A673 (cell line): ENCODE results near the gene SLC66A3.

Experiments used
- EZH2 ChIP-seq: fragments of 200-600 bp; sonication (generic); IDR thresholded peaks from 2 replicates; pipeline ENCODE4 v1.6.1; 2017; ENCODE audit warnings: borderline replicate concordance, low read depth, mild to moderate bottlenecking, mixed read lengths, antibody characterized with exemption, low read length; ENCODE audit not compliant: poor library complexity, severe bottlenecking
- TF ChIP-seq, protein P1 (sequence below): fragments of 300-800, 200-600 bp; sonication (generic); conservative IDR thresholded peaks from 2 replicates; pipeline ENCODE4 v1.5.1; 2017; ENCODE audit warnings: low read depth, mild to moderate bottlenecking, antibody characterized with exemption, low read length, moderate library complexity, mixed read lengths

DNA sequence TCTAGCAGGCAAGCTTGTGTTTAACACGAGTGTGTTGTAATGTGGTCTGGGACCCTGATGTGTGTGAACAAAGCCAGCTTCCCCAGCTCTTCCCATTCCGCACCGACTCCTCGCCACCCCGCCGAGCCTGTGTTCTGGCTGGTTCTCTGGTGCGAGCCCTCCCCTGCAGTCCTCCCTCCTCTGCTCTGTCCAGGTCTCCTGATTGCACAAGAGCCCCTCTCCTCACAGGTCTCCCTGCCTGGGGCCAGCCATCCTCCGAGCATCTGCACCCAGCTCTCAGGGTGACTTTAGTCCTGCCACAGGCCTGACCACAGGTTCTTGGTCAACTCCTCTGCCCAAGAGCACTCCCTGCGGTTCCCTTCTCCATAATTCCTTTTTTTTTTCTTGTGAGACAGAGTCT, 13.2 kb downstream of the SLC66A3 start:
- TF ChIP-seq, protein P1, sequence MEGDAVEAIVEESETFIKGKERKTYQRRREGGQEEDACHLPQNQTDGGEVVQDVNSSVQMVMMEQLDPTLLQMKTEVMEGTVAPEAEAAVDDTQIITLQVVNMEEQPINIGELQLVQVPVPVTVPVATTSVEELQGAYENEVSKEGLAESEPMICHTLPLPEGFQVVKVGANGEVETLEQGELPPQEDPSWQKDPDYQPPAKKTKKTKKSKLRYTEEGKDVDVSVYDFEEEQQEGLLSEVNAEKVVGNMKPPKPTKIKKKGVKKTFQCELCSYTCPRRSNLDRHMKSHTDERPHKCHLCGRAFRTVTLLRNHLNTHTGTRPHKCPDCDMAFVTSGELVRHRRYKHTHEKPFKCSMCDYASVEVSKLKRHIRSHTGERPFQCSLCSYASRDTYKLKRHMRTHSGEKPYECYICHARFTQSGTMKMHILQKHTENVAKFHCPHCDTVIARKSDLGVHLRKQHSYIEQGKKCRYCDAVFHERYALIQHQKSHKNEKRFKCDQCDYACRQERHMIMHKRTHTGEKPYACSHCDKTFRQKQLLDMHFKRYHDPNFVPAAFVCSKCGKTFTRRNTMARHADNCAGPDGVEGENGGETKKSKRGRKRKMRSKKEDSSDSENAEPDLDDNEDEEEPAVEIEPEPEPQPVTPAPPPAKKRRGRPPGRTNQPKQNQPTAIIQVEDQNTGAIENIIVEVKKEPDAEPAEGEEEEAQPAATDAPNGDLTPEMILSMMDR = no peak
- TF ChIP-seq EZH2 = no peak
